MCF 10A (cell line): Measurements from ENCODE around the gene KCNF1. TPM values are rescaled to one million over a fixed set of nuclear protein-coding genes. Genes with fewer than 3 reads are reported as not detected.

Source experiments
- BruUV-seq: library from RNA; stranded (reverse); fragments of 400-500 nt; replicated peaks from 2 replicates; lab custom pipeline; 2021; lab: Mats Ljungman, UMichigan
- CTCF ChIA-PET: fragments of 300-600 bp; sonication (Branson Sonifier 250); formaldehyde crosslinking; extraction: SDS; loops from one replicate; lab custom pipeline; 2021; ENCODE audit warnings: antibody characterized with exemption, inconsistent platforms; lab: Yijun Ruan, JAX
- POLR2A ChIA-PET: fragments of 300-600, 350-650 bp; sonication (Branson Sonifier 250); formaldehyde crosslinking; extraction: SDS; loops from one replicate; lab custom pipeline; 2020; ENCODE audit warnings: antibody characterized with exemption, inconsistent platforms; lab: Yijun Ruan, JAX
- DNase-seq: peaks from one replicate; pipeline ENCODE4 v3.0.0-alpha.2; 2018; ENCODE audit not compliant: unreplicated experiment
- H3K27ac Mint-ChIP-seq: one replicate; pipeline ENCODE4 v1.8.0; 2022; ENCODE audit warnings: mild to moderate bottlenecking, low read depth, mixed read lengths; ENCODE audit not compliant: unreplicated experiment
- H3K27me3 Mint-ChIP-seq: one replicate; pipeline ENCODE4 v1.8.0; 2022; ENCODE audit warnings: mixed read lengths; ENCODE audit not compliant: insufficient read depth, unreplicated experiment
- H3K36me3 Mint-ChIP-seq: one replicate; pipeline ENCODE4 v1.8.0; 2022; ENCODE audit warnings: mild to moderate bottlenecking, moderate library complexity, mixed read lengths; ENCODE audit not compliant: insufficient read depth, unreplicated experiment
- H3K4me1 Mint-ChIP-seq: one replicate; pipeline ENCODE4 v1.8.0; 2022; ENCODE audit warnings: mixed read lengths; ENCODE audit not compliant: insufficient read depth, unreplicated experiment
- H3K4me3 Mint-ChIP-seq: one replicate; pipeline ENCODE4 v1.8.0; 2022; ENCODE audit warnings: mild to moderate bottlenecking, moderate library complexity, mixed read lengths; ENCODE audit not compliant: unreplicated experiment
- H3K9me3 Mint-ChIP-seq: one replicate; pipeline ENCODE4 v1.8.0; 2022; ENCODE audit warnings: mixed read lengths; ENCODE audit not compliant: unreplicated experiment
- intact Hi-C: fragments of 100-400 bp; cut with micrococcal nuclease; formaldehyde crosslinking; loops from 2 replicates; pipeline ENCODE4 v1.14.1; 2022
- total RNA-seq: library from RNA; stranded (reverse); gene quantifications from 2 replicates; pipeline ENCODE4 v1.2.3, GENCODE V29; 2022
- TF ChIP-seq, protein P1 (sequence below): fragments of 200-600 bp; IDR thresholded peaks from one replicate; pipeline ENCODE4 v1.8.0; 2022; ENCODE audit warnings: antibody characterized with exemption, mild to moderate bottlenecking; ENCODE audit not compliant: unreplicated experiment

The KCNF1 gene
- total RNA-seq, 1 experiment from 2014 or later: not detected

DNA sequence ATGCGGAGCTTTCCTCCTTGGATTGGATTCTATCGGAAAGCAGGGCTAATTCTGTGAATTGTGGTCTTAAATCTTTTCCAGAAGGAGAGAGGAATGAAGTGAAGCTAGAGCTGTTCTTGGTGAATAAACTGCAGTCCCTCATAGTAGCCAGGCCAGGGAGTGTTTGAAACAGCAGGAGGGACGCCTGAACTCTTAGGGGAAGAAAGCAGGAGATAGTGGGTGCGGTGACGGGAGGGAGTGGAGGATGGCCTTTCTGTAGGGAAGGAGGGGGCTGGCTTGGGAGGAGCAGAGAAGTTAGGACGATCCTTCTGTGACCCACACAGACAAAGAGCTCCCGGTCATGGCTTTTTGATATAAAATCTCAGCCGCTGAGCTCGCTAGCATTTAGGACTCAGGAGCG is 47.5 kb upstream of the KCNF1 start:
- TF ChIP-seq, protein P1, sequence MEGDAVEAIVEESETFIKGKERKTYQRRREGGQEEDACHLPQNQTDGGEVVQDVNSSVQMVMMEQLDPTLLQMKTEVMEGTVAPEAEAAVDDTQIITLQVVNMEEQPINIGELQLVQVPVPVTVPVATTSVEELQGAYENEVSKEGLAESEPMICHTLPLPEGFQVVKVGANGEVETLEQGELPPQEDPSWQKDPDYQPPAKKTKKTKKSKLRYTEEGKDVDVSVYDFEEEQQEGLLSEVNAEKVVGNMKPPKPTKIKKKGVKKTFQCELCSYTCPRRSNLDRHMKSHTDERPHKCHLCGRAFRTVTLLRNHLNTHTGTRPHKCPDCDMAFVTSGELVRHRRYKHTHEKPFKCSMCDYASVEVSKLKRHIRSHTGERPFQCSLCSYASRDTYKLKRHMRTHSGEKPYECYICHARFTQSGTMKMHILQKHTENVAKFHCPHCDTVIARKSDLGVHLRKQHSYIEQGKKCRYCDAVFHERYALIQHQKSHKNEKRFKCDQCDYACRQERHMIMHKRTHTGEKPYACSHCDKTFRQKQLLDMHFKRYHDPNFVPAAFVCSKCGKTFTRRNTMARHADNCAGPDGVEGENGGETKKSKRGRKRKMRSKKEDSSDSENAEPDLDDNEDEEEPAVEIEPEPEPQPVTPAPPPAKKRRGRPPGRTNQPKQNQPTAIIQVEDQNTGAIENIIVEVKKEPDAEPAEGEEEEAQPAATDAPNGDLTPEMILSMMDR: no peak
- H3K4me3 Mint-ChIP-seq: no peak overlapping the region
- BruUV-seq: no TSS peak
- ChIA-PET CTCF (interaction anchor here (0.7 kb wide), 1 partner anchor 188 kb away, joined by 3 read pairs; no protein-coding TSS in a partner anchor), POLR2A (interaction anchor here (0.6 kb wide), 1 partner anchor 37 kb away, joined by 4 read pairs; no protein-coding TSS in a partner anchor)
- DNase-seq: no peak
- no peaks in the 10 kb centered on the region for H3K4me1 Mint-ChIP-seq
- H3K36me3 Mint-ChIP-seq: peaks cover 6% of the 10 kb centered on the region
- no peaks in the 10 kb centered on the region for H3K9me3 Mint-ChIP-seq
- peaks cover 74% of the 10 kb centered on the region for H3K27me3 Mint-ChIP-seq
- no peak overlapping the region for H3K27ac Mint-ChIP-seq
- intact Hi-C loops: no loop called here

DNA sequence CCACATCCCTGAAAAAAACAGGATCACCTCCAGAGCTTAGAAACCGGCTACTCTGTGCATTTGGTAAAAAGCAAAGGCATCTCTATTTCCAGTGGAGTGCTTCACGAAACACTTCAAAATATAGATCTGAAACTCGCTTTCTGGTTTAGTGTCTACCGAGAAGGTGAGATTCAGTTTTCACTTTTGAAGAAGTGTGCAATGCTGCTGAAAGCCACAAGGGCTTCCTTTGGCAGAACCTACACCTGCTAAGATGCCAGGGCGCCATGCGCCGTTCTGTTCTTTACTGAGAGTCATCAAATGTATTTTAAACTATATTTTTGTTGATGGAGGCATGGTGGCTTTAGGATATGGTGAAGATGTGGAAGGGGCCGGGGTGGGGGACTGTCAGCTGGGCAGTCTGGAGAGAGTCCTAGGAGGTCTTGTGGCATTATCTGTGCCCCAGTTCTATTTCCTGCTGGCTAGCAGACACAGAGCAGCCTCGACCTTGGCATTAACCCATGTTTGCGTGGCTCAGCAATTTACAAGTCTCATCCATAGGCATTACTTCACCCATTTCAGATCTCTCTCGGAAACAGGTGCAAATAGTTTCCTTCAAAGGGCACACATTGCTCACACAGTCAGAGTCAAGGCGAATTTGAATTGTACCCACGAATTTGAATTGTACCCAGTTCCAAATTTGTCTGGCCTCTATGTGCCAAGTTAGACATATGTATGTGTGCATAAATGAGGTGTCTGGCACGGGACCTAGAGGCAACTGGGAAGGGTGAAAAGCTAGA is 46.7 kb upstream of the KCNF1 start:
- H3K27ac Mint-ChIP-seq: no peak overlapping the region
- TF ChIP-seq, protein P1: peak; percentile 26
- DNase-seq: no peak
- H3K4me3 Mint-ChIP-seq: no peak overlapping the region
- intact Hi-C loops: no loop called here
- H3K4me1 Mint-ChIP-seq: no peaks in the 10 kb centered on the region
- peaks cover 74% of the 10 kb centered on the region for H3K27me3 Mint-ChIP-seq
- peaks cover 6% of the 10 kb centered on the region for H3K36me3 Mint-ChIP-seq
- BruUV-seq: no TSS peak
- POLR2A ChIA-PET: no interaction called here
- H3K9me3 Mint-ChIP-seq: no peaks in the 10 kb centered on the region
- CTCF ChIA-PET: interaction anchor here (0.7 kb wide), 1 partner anchor 188 kb away, joined by 3 read pairs; no protein-coding TSS in a partner anchor

DNA sequence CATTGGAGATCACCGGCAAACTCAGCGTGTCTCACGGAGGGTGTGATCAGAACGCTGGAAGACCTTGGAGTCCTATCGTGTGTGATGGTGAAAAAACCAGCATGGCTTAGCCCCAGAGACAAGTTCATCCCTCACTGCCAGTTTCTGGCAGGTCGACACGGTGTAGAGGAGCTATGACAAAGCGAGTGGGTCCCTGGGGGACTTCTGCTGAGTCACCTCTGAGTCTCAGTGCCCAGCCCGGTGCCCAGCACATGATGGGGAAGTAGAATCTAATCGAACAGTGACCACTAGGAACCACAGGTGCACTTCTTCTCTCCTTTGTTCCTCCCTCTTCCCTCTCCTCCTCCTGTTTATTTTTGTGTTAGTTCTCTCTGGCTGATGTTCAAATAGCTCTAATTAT is 45.9 kb upstream of the KCNF1 start:
- Mint-ChIP-seq H3K27me3 (peaks cover 72% of the 10 kb centered on the region), H3K27ac (no peak overlapping the region), H3K4me3 (no peak overlapping the region), H3K9me3 (no peaks in the 10 kb centered on the region), H3K36me3 (peaks cover 6% of the 10 kb centered on the region), H3K4me1 (no peaks in the 10 kb centered on the region)
- ChIA-PET CTCF (interaction anchor here (1.4 kb wide), 1 partner anchor 34 kb away, joined by 5 read pairs; no protein-coding TSS in a partner anchor), POLR2A (no interaction called here)
- TF ChIP-seq, protein P1: no peak
- BruUV-seq: no TSS peak
- intact Hi-C loops: no loop called here
- no peak for DNase-seq

DNA sequence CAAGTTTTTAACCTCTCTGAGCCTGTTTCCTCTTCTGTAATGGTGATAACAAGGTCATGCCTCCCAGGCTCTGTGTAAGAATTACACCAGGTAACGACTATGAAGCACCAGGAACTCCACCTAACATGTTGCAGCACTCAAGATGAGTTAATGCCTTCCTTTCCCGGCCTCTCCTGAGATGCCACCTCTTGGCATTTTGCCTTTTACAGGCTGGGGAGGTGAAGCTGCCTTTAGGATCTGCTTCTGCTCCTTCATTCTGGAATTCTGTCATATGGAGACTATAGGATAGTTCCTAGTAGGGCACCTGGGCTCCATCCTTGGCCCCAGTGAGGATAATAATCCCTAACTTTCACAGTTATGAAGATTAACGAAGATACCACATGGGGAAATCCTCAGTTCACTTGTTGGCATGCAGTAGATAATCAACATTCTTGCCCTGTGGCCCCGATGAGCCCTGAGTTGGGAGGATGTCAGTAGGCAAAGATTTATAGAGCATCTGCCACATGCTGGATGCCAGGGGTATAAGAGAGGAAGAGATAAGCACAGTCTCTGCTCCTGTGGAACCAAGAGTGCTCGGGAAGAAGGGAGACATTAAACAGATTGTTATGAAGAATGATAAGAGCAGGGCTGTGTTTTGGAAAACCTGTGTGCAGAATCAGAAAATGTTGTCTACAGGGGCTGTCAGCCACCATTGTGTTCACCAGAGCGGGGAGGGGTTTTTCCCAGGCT is 43.9 kb upstream of the KCNF1 start:
- ChIA-PET CTCF (interaction anchor here (1.0 kb wide), 1 partner anchor 32 kb away, joined by 3 read pairs; no protein-coding TSS in a partner anchor), POLR2A (no interaction called here)
- BruUV-seq: no TSS peak
- Mint-ChIP-seq H3K4me1 (no peaks in the 10 kb centered on the region), H3K27ac (no peak overlapping the region), H3K9me3 (peaks cover 8% of the 10 kb centered on the region), H3K4me3 (no peak overlapping the region), H3K36me3 (peaks cover 6% of the 10 kb centered on the region), H3K27me3 (peaks cover 64% of the 10 kb centered on the region)
- DNase-seq: no peak
- TF ChIP-seq, protein P1: no peak
- intact Hi-C loops: no loop called here
